GM18508 (cell line): Measurements from ENCODE around the gene STAG1.
"Not testable (repeated sequence)": the region's sequence is repeated elsewhere in the genome, so short reads cannot be mapped to it uniquely, and the experiment has no call there.

Experiments used
- ATAC-seq: cut with Tn5 transposase; IDR thresholded peaks from one replicate; pipeline ENCODE4 v1.9.1; 2021; ENCODE audit warnings: moderate number of reproducible peaks; ENCODE audit not compliant: insufficient read depth, unreplicated experiment

The STAG1 gene

GRCh38 chr3:136657526-136657925 lies 94.7 kb downstream of the STAG1 start:
- no peak for ATAC-seq

DNA sequence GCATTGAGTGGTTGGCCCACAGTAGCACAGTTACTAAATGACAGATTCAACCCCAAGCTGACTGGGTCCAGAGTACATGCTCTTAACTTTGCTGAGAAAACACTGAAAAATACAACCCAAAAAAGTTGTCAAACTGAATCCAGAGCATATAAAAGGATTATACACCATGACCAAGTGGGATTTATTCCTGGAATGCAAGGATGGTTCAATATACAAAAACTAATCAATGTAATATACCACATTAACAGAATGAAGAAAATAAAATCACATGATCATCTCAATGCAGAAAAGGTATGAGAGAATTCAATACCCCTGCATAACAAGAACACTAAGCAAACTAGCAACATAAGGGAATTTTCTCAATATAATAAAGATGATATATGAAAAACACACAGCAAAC lies 98.5 kb downstream of the STAG1 start:
- no peak for ATAC-seq

- no peak for ATAC-seq
Observed at GRCh38 chr3:136651581-136651980, 100.6 kb downstream of the STAG1 start.

DNA sequence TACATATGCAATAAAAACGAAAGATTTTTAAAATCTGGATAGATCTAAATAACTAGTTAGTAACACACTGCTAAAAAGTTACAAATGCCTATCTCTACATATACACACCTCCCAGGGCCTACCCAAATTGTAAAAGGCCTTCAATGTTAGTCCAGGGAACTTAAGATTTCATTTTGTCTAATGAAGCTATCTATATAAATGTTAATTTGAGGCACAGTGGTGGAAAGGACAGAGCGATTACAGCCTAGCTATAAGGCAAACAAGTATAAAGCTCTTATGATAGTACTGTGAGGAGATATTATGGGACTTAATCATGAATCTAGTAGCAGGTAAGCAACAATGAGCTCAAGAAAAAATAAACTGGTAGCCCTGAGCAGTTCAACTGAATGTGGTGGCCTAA lies 101.7 kb downstream of the STAG1 start:
- ATAC-seq: no peak

DNA sequence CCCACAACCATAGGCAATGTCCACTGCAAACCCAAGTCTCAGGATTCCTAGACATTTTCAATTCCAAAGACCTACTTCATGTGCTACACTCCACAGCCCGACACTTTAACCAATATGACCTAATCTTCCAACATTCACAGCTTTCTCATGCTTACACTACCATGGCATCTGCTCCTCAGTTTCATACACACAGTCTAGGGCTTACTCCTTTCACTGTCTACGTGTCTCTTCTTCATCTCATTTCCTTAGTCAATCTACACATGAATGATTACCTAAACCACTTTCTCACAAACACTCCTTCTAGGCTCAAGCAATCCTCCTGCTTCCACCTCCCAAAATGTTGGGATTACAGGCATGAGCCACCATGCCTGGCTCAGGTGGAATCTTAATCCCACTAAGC lies 106.3 kb downstream of the STAG1 start:
- ATAC-seq: peak; percentile 66

- no peak for ATAC-seq
Observed at GRCh38 chr3:136644212-136644611, 108.0 kb downstream of the STAG1 start.

DNA sequence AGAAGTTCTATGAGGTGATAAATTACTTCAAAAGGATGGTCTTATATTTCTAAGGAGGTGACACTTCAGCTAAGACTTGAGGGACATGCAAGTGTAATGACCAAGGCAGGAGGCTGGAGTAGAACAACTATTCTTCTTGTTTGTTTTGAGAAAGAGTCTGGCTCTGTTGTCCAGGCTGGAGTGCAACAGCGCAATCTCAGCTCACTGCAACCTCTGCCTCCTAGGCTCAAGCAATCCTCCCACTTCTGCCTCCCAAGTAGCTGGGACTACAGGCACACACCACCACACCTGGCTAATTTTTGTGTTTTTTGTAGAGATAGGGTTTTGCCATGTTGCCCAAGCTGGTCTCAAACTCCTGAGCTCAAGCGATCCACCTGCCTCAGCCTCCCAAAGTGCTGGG lies 108.8 kb downstream of the STAG1 start:
- ATAC-seq: not testable (repeated sequence)

- no peak for ATAC-seq
Observed at GRCh38 chr3:136642711-136643110, 109.5 kb downstream of the STAG1 start.

DNA sequence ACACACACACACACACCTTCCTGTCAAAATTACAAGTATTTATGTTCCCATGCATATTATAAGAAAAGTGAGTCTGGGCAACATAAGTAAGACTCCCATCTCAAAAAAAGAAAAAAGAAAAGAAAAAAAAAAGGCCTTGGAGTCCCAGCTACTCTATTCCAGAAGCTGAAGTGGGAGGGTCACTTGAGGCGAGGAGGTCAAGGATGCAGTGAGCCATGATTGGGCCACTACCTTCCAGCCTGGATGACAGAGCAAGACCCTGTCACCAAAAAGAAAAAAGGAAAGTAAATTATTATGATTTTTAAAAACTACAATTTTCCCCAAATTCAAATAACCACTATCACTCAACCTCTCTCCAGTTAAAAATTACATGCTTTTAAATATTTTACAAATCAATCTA lies 113.1 kb downstream of the STAG1 start:
- ATAC-seq: no peak

DNA sequence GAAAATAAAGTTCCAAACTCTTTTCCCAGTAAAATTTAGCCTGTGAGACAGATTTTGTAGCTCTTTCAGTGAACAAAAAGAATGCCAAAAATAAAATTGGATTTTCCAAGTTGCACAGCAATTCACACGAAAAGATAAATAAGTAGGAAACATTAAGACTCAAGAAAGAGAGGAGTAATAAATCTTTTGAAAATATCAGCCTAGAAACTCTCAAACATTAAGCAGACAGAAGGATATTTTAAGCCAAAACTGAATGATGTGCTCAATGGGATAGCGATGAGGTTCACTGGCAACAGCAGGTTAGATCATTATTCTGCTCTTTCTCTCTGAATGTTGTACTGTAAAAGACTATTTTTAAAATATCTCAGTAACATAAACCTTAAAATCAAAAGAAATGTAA lies 115.0 kb downstream of the STAG1 start:
- ATAC-seq: no peak

DNA sequence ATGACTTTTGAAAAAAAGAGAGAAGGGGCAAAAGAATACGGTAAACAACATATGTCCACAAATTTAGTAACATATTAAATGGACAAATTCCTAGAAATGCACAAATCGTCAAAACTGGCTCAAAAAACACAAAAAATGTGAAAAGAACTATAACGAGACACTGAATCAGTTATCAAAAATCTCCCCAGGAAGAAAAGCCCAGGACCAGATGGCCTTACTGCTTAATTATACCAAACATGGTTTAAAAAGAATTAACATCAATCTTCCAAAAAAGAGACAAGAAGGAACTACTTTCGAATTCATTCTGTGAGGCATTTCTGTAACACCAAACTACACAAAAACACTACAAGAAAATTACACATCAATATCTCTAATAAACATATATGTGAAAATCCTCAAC lies 117.4 kb downstream of the STAG1 start:
- ATAC-seq: no peak

DNA sequence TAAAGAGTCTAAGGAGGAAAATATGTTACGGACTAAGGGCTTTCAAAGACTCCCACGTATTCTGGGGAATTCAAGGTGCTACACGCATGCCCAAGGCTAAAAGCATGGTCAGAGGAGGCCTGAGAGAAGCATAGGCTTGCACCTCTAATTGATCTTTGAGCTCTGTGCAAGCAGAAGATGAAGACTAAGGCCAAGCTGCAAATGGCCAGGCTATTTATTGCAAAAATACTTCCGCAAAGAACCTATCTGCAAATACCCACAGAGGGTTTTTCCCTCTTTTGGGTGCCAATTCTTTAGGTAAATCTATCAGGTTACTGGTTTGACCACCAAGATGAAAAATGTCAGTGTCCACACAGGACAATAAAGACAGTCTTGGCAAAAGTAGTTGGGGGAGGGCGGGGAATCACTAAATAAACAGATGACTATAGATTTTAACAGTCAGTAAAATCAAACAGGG lies 119.5 kb downstream of the STAG1 start:
- no peak for ATAC-seq

DNA sequence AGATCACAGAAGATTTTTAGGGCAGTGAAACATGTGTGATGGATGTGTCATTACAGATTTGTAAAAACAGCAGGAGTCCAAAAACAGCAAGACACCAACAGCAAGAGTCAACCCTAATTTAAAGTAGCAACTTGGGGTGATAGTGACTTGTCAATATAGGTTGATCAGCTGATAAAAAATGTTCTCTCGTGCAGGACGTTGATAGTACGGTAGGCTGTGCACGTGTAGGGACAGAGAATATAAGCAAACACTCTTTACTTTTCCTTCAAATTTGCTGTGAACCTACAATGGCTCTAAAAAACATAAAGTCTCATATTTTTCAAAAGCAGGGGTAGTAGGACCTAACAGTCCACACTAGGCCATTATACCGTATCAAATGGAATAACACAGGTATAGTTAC lies 120.8 kb downstream of the STAG1 start:
- no peak for ATAC-seq

GRCh38 chr3:136630915-136631314 lies 121.3 kb downstream of the STAG1 start:
- no peak for ATAC-seq

DNA sequence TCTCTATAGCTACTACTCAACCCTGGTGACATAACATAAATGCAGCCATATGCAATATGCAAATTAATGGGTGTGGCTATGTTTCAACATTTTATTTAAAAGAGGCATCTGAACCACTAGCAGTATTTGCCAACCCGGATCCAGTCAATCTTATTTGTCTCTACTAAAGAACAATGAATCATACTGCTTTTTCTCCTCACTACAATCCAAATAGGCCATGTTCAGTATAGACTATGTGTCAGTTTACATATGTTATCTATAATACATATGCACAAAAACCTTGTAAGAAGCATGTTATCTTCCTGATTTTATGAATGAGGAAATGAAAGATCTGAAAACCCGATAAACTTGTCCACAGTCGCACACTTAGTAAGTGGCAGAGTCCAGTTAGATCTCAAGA lies 125.7 kb downstream of the STAG1 start:
- ATAC-seq: no peak

DNA sequence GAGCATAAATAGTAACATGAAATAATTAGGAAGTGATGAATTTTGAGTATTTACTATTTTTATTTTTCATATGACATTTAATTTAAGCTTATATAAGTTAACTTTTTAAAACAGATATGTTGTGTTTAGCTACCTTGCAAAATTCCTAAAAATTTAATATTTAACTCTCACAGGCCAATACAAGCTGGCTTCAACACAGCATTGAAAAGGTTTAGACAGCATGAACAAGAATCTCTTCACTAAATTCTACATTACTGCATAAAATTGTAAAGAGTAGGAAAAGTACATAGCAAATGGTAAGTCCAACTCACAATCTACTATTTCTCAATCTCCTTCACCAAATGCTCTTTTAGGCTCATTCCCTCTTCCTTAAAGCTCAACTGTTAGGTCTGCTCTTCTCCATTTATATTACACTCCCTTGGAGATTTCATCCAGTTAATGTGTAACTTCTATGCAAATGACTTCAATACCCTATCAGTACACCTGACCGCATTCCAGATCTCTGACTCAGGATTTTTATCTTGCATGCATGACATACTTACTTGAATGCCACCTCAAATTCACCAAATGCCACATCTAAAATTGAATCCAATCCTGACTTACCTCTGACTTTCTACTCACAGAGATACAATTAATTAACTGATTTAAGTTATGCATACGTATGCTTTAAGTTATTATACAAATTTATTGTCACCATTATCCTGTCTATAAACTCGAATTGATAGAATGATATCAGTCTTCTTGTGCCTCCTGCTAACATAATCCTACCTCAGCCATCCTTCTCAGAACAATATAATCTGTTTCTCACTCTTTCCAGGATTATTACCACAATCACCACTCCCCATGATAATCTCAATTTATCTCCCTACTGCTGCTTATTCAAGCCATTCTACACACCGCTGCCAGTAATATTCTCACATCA lies 127.0 kb downstream of the STAG1 start:
- no peak for ATAC-seq

DNA sequence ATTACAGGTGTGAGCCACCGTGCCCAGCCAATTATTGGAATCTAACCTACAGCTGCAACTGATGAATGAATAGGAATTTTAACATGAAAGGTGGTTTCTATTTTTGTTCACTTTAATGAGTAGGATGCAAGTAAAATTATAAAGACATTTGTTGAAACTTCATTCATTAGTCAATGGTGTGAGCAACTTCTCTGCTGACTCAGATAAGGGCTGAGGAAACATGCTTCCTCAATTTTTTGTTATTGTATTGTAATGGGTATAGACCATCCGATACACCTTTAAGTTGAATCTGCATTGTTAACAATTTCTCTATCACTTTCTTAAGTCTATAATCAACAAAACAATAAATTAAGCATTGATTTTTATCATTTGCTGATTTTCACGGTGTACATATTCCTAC lies 127.8 kb downstream of the STAG1 start:
- ATAC-seq: no peak

DNA sequence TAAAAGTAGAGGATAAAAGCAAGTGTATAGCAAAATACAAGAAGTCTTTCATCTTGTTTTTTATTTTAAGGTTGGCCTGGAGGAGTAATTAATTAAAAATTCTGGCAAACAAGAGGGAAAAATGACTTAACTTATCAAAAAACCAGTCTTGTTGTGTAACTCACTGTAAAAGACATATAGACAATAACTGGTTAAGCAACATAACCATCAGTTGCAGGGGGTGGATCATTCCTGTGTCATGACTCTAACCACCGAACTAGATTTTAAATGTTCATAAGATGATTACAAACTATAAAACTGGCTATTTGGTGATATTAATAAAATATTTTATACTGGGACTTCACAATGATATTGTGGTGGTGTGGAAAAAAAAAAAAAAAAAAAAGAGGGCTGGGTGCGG lies 130.6 kb downstream of the STAG1 start:
- ATAC-seq: no peak

GRCh38 chr3:136620436-136620835 lies 131.7 kb downstream of the STAG1 start:
- ATAC-seq: no peak

DNA sequence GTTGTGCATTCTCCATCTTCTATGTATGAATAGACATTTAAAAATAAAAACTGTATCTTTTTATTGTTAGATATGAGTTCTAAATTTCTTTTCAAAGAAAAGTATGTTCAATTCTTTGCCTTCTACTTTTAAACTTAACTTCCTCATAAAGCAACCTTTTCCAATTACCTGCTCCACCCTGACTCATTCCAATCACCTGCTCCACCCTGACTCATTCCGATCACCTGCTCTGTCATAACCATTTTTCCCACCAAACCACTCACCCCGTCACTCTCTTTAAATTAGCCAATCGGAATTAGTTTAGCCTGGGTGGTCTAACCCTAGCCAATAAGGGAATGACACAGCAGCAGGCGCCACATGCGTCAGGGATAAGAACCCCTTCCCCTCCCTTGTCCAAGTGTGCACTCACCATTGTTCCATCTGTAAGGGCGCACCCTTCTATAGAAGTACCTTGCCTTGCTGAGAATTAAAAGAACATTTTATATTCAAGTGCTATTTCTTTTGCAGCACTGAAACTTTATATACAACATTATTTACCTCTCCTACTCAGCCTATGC lies 134.1 kb downstream of the STAG1 start:
- ATAC-seq: not testable (repeated sequence)

- ATAC-seq: no peak
Observed at GRCh38 chr3:136617198-136617597, 135.0 kb downstream of the STAG1 start.

- no peak for ATAC-seq
Observed at GRCh38 chr3:136612512-136612911, 139.7 kb downstream of the STAG1 start.
